Neural cell (in vitro differentiated cells): ENCODE data around the gene SLN.

Experiments
- CTCF ChIP-seq: fragments of 450-650 bp; IDR thresholded peaks from 2 replicates; pipeline ENCODE4 v1.5.1; 2014; ENCODE audit warnings: antibody characterized with exemption, mild to moderate bottlenecking, moderate library complexity; ENCODE audit not compliant: poor library complexity, severe bottlenecking
- EP300 ChIP-seq: fragments of 450-650 bp; conservative IDR thresholded peaks from 2 replicates; pipeline ENCODE4 v1.6.1; 2014; ENCODE audit warnings: antibody characterized with exemption, mild to moderate bottlenecking, moderate library complexity; ENCODE audit not compliant: poor library complexity, severe bottlenecking
- RAD21 ChIP-seq: fragments of 450-650 bp; conservative IDR thresholded peaks from 2 replicates; pipeline ENCODE4 v1.6.1; 2014; ENCODE audit warnings: antibody characterized with exemption, mild to moderate bottlenecking, moderate library complexity
- REST ChIP-seq: IDR thresholded peaks from 2 replicates; pipeline ENCODE4 v1.6.1; 2012; ENCODE audit warnings: borderline replicate concordance
- SMC3 ChIP-seq: fragments of 450-650 bp; conservative IDR thresholded peaks from 2 replicates; pipeline ENCODE4 v1.6.1; 2014; ENCODE audit warnings: antibody characterized with exemption, mild to moderate bottlenecking, moderate library complexity; ENCODE audit not compliant: poor library complexity
- TAF1 ChIP-seq: IDR thresholded peaks from 2 replicates; pipeline ENCODE4 v1.6.1; 2012; ENCODE audit warnings: low read depth

DNA sequence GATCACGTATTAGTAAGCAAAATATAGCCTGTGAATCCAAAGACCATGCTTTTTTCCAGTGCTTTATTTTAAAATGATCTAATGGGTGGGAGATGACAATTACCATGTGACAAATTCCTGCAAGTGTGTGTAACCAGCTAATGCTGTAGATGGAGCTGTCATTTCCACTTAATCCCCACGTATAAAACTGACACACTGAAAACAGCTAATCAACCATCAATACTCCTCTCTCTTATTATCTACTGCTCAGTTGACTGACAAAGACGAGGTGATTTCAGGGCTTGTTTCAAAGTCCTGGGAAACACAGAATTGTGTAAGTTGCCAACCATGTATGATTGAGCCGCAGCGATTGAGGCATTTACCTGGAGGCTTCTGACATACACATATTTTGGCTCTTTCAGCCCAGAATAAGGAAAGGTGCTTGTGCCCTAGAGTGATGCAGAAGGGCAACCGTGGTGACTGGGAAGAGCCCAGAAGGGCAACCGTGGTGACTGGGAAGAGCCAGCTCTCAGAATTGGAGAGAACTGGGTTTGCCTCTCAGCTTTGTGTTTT, 9.7 kb downstream of the SLN start:
- no peak for TF ChIP-seq CTCF
- TF ChIP-seq REST, result no peak
- TF ChIP-seq SMC3, result no peak
- TF ChIP-seq TAF1, result no peak
- TF ChIP-seq RAD21, result no peak
- peak; percentile 65 for TF ChIP-seq EP300
